HepG2 (cell line): Measurements from ENCODE around the gene ZNF474. TPM values are rescaled to one million over a fixed set of nuclear protein-coding genes. Genes with fewer than 3 reads are reported as not detected.

Source experiments
- ATAC-seq: fragments of 200-7000 bp; cut with Tn5 transposase; 3 replicates; pipeline ENCODE4 v1.9.1; 2020; ENCODE audit warnings: mild to moderate bottlenecking, moderate library complexity
- BruUV-seq: library from RNA; stranded (reverse); fragments of 400-500 nt; replicated peaks from 2 replicates; lab custom pipeline; 2021; lab: Mats Ljungman, UMichigan
- CTCF ChIA-PET: fragments of 300-600 bp; formaldehyde crosslinking; extraction: SDS; loops from one replicate; lab custom pipeline; 2021; ENCODE audit warnings: low total read pairs, inconsistent platforms, low intra/inter-chr PET ratio; lab: Yijun Ruan, JAX
- POLR2A ChIA-PET: fragments of 350-600 bp; sonication (Branson Sonifier 250); formaldehyde crosslinking; loops from one replicate; lab custom pipeline; 2020; ENCODE audit warnings: antibody characterized with exemption, inconsistent platforms; lab: Yijun Ruan, JAX
- DNase-seq: peaks from one replicate; pipeline ENCODE4 v3.0.0-alpha.2; 2015; ENCODE audit warnings: low spot score
- FAIRE-seq: peaks from 3 replicates; lab custom pipeline; 2011; peaks lifted over from hg19 to GRCh38; lab: Jason Lieb, UNC
- H2AFZ ChIP-seq: one replicate; pipeline ENCODE4 v1.6.1; 2011; ENCODE audit warnings: low read length, inconsistent platforms
- H3K27ac ChIP-seq: fragments of 300-600 bp; 3 replicates; pipeline ENCODE4 v1.8.0; 2011; ENCODE audit warnings: mixed run types, mild to moderate bottlenecking, mixed read lengths, low read length, inconsistent platforms; ENCODE audit not compliant: insufficient read depth; ENCODE audit errors: extremely low read length
- H3K27me3 ChIP-seq, 2 experiments: fragments of 200-600 bp in 1 of 2; 2 replicates in 1 of 2; 3 replicates in 1 of 2; pipeline versions ENCODE4 v1.6.0 to v1.8.0; 2011; ENCODE audit warnings: low read length in 2 of 2, mild to moderate bottlenecking in 2 of 2, moderate library complexity in 2 of 2, inconsistent platforms in 1 of 2; ENCODE audit not compliant: insufficient read depth in 2 of 2, control insufficient read depth in 1 of 2
- H3K36me3 ChIP-seq, 2 experiments: fragments of 200-600 bp in 1 of 2; replicated peaks in 1 of 2; 2 replicates in 1 of 2; 3 replicates in 1 of 2; pipeline versions ENCODE4 v1.5.1 to v1.8.0; 2011; ENCODE audit warnings: low read length in 2 of 2, inconsistent platforms in 1 of 2; ENCODE audit not compliant: insufficient read depth in 2 of 2, control insufficient read depth in 1 of 2
- H3K4me1 ChIP-seq: 2 replicates; pipeline ENCODE4 v1.5.1; 2012; ENCODE audit warnings: low read length, inconsistent platforms; ENCODE audit not compliant: insufficient read depth
- H3K4me2 ChIP-seq: 2 replicates; pipeline ENCODE4 v1.6.0; 2011; ENCODE audit warnings: low read depth, low read length, inconsistent platforms
- H3K4me3 ChIP-seq, 3 experiments: fragments of 200-600 bp in 1 of 3; sonication (generic), shearing (Covaris generic) in 1 of 3; replicated peaks in 1 of 3; 2 replicates each; pipeline ENCODE4 v1.5.1; 2011 to 2016; ENCODE audit warnings: low read length in 3 of 3, inconsistent platforms in 2 of 3, low read depth in 2 of 3, mild to moderate bottlenecking in 2 of 3, control low read depth in 1 of 3, mixed read lengths in 1 of 3; ENCODE audit not compliant: insufficient read depth in 1 of 3
- H3K79me2 ChIP-seq: one replicate; pipeline ENCODE4 v1.6.1; 2011; ENCODE audit warnings: low read length, inconsistent platforms; ENCODE audit not compliant: insufficient read depth
- H3K9ac ChIP-seq: 2 replicates; pipeline ENCODE4 v1.6.0; 2011; ENCODE audit warnings: mild to moderate bottlenecking, low read depth, low read length, inconsistent platforms; ENCODE audit not compliant: insufficient read depth
- H3K9me3 ChIP-seq: 2 replicates; pipeline ENCODE4 v1.5.1; 2012; ENCODE audit warnings: mild to moderate bottlenecking, low read length
- H4K20me1 ChIP-seq: 2 replicates; pipeline ENCODE4 v1.6.0; 2011; ENCODE audit warnings: inconsistent platforms, mild to moderate bottlenecking, low read length, moderate library complexity; ENCODE audit not compliant: insufficient read depth
- CBX1 ChIP-seq: IDR thresholded peaks from one replicate; pipeline ENCODE4 v1.6.1; 2016; ENCODE audit warnings: antibody characterized with exemption, low read depth
- FOXK1 ChIP-seq: sonication (generic); formaldehyde crosslinking; IDR thresholded peaks from 2 replicates; pipeline ENCODE4 v1.4.0; 2020; ENCODE audit warnings: low read depth, missing genetic modification reagents, borderline replicate concordance
- MEIS1 ChIP-seq: sonication (generic); formaldehyde crosslinking; IDR thresholded peaks from 2 replicates; pipeline ENCODE4 v1.9.0; 2021; ENCODE audit warnings: mild to moderate bottlenecking, missing genetic modification reagents, moderate library complexity, borderline replicate concordance
- MTF1 ChIP-seq: sonication (generic); formaldehyde crosslinking; IDR thresholded peaks from 2 replicates; pipeline ENCODE4 v1.5.0; 2020; ENCODE audit warnings: missing genetic modification reagents
- NR1H2 ChIP-seq: sonication (generic); formaldehyde crosslinking; IDR thresholded peaks from 2 replicates; pipeline ENCODE4 v1.8.1; 2022; ENCODE audit warnings: low read depth, missing genetic modification reagents, borderline replicate concordance
- PHF8 ChIP-seq: sonication (generic); formaldehyde crosslinking; IDR thresholded peaks from 2 replicates; pipeline ENCODE4 v1.5.0; 2020; ENCODE audit warnings: missing genetic modification reagents
- STAT5B ChIP-seq: sonication (generic); formaldehyde crosslinking; IDR thresholded peaks from 2 replicates; pipeline ENCODE4 v1.4.0; 2020; ENCODE audit warnings: missing genetic modification reagents
- ZKSCAN1 ChIP-seq: fragments of 150-350 bp; IDR thresholded peaks from 2 replicates; pipeline ENCODE4 v1.6.1; 2014; ENCODE audit warnings: low read length
- ZNF235 ChIP-seq: sonication (generic); formaldehyde crosslinking; IDR thresholded peaks from 2 replicates; pipeline ENCODE4 v1.8.1; 2023; ENCODE audit warnings: mild to moderate bottlenecking, missing genetic modification reagents, borderline replicate concordance
- ZNF563 ChIP-seq: sonication (generic); formaldehyde crosslinking; IDR thresholded peaks from 2 replicates; pipeline ENCODE4 v1.8.0; 2022; ENCODE audit warnings: mild to moderate bottlenecking, moderate library complexity, missing genetic modification reagents
- ZNF674 ChIP-seq: sonication (generic); formaldehyde crosslinking; IDR thresholded peaks from 2 replicates; pipeline ENCODE4 v1.5.0; 2020; ENCODE audit warnings: low read depth, mild to moderate bottlenecking, missing genetic modification reagents
- ZNF7 ChIP-seq: IDR thresholded peaks from 2 replicates; pipeline ENCODE4 v1.6.1; 2016; ENCODE audit warnings: missing biosample characterization, missing genetic modification reagents
- ZNF746 ChIP-seq: sonication (generic); formaldehyde crosslinking; IDR thresholded peaks from 2 replicates; pipeline ENCODE4 v1.8.0; 2022; ENCODE audit warnings: mild to moderate bottlenecking, missing genetic modification reagents
- WGBS: methylation state at CpG from one replicate; pipeline ENCODE4 v1.1.6; 2017; ENCODE audit warnings: low lambda C conversion rate; 5-methylcytosine and 5-hydroxymethylcytosine counted together
- in situ Hi-C: cut with HindIII; loops from 2 replicates; pipeline ENCODE4 v1.10.0; 2017; ENCODE audit warnings: low pct_unique_long_range_greater_than_20kb; ENCODE audit not compliant: extremely low pct_ligation_motif_present
- intact Hi-C: fragments of 100-400 bp; cut with micrococcal nuclease; formaldehyde crosslinking; loops from one replicate; pipeline ENCODE4 v1.10.0; 2022; ENCODE audit not compliant: unreplicated experiment
- polyA plus RNA-seq, 8 experiments: library from polyadenylated mRNA; depleted of rRNA in 3 of 8; stranded (reverse) in 7 of 8; unstranded in 1 of 8; fragments of >200 nt; fragmentation: Illumina TruSeq in 4 of 8; extraction: Trizol in 4 of 8; gene quantifications; 2 replicates each; pipeline versions ENCODE4 v1.2.1 to v1.2.3, GENCODE V29; 2011 to 2016; ENCODE audit warnings: low read depth in 4 of 8, missing spikeins in 1 of 8, mixed read lengths in 1 of 8; ENCODE audit not compliant: insufficient read depth in 1 of 8
- total RNA-seq, 5 experiments: library from RNA; depleted of rRNA; stranded (reverse); fragments of >200 nt; fragmentation: Illumina TruSeq; extraction: Trizol; gene quantifications; 2 replicates each; pipeline ENCODE4 v1.2.3, GENCODE V29; 2016; ENCODE audit warnings: low read depth in 1 of 5
- TF ChIP-seq, protein P1 (sequence below): sonication (generic); formaldehyde crosslinking; IDR thresholded peaks from 2 replicates; pipeline ENCODE4 v1.8.1; 2023; ENCODE audit warnings: mild to moderate bottlenecking, inconsistent platforms, moderate library complexity, missing genetic modification reagents, borderline replicate concordance
- TF ChIP-seq, protein P2 (sequence below): sonication (generic); formaldehyde crosslinking; IDR thresholded peaks from 2 replicates; pipeline ENCODE4 v1.4.0; 2020; ENCODE audit warnings: mild to moderate bottlenecking, missing genetic modification reagents
- TF ChIP-seq, protein P3 (sequence below): sonication (generic); formaldehyde crosslinking; IDR thresholded peaks from 2 replicates; pipeline ENCODE4 v1.8.0; 2022; ENCODE audit warnings: mild to moderate bottlenecking, missing genetic modification reagents
- TF ChIP-seq, protein P4 (sequence below): fragments of 450-650 bp; IDR thresholded peaks from 2 replicates; pipeline ENCODE4 v1.6.1; 2016

The ZNF474 gene
- total and polyA plus RNA-seq, 2 of the 13 experiments (the other 11 are each of a cell fraction or from before 2014, with no cell fraction given): 0.07 TPM; not detected in 1

DNA sequence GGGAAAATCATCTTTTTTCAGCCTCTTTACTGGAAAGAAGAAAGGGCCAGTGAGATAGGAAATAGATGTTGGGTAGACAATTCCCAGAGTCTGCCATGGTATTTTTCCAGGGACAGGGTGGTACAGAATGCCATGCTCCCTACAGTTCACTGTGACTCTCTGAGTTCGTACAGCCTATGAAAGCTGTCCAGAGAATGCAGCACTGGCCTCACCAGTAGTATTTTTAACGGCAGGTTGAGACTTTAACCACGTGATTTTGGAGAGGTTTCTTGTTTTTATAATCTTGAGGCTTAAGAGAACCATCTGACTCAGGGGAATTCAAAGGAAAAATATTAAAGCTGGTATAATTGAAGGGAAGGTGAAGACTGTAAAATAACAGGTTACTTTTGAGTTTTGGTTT, 10.1 kb upstream of the ZNF474 start (continued):
- TF ChIP-seq CBX1 (no peak), NR1H2 (CRISPR knock-in tag) (no peak), ZNF563 (CRISPR knock-in tag) (no peak), ZNF746 (CRISPR knock-in tag) (no peak), ZKSCAN1 (no peak), ZNF674 (CRISPR knock-in tag) (no peak), MEIS1 (no peak)
- TF ChIP-seq, protein P1, sequence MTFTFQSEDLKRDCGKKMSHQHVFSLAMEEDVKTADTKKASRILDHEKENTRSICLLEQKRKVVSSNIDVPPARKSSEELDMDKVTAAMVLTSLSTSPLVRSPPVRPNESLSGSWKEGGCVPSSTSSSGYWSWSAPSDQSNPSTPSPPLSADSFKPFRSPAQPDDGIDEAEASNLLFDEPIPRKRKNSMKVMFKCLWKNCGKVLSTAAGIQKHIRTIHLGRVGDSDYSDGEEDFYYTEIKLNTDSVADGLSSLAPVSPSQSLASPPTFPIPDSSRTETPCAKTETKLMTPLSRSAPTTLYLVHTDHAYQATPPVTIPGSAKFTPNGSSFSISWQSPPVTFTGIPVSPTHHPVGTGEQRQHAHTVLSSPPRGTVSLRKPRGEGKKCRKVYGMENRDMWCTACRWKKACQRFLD: no peak

DNA sequence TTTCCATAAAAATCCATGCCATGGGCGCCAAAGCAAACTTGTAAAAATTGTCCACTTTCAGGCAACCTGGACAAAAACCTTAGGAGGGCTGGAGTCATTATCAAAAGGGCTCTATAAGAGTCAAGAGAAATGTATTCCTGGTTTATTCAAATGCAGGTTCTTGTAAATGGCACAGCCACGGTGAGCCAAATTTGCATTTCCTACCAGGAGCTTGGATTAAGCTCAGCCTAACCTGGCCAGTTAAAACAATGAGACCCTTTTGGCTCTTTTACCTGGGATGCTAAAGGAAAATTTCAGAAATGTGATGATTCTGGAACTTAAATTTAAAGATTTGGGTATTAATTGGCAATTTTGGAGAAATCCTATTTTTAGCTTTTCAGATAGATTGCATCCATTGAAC, 8.9 kb upstream of the ZNF474 start:
- H3K79me2 ChIP-seq: no peaks in the 10 kb centered on the region
- no peak overlapping the region for H2AFZ ChIP-seq
- ATAC-seq: no peak
- H3K4me3 ChIP-seq: no peak overlapping the region
- H3K4me1 ChIP-seq: no peaks in the 10 kb centered on the region
- H4K20me1 ChIP-seq: no peaks in the 10 kb centered on the region
- H3K4me2 ChIP-seq: no peak overlapping the region
- FAIRE-seq: no peak
- DNase-seq: no peak
- H3K27me3 ChIP-seq: no peaks in the 10 kb centered on the region
- intact Hi-C loops (no loop called here), in situ Hi-C loops (no loop called here)
- H3K27ac ChIP-seq: no peak overlapping the region
- H3K9ac ChIP-seq: no peak overlapping the region
- H3K9me3 ChIP-seq: no peaks in the 10 kb centered on the region
- 5% methylated on average over 2 of the region's 2 CpGs for WGBS
- H3K36me3 ChIP-seq: no peaks in the 10 kb centered on the region
- no TSS peak for BruUV-seq
- POLR2A ChIA-PET: no interaction called here
- CTCF ChIA-PET: no interaction called here
- TF ChIP-seq, protein P2, sequence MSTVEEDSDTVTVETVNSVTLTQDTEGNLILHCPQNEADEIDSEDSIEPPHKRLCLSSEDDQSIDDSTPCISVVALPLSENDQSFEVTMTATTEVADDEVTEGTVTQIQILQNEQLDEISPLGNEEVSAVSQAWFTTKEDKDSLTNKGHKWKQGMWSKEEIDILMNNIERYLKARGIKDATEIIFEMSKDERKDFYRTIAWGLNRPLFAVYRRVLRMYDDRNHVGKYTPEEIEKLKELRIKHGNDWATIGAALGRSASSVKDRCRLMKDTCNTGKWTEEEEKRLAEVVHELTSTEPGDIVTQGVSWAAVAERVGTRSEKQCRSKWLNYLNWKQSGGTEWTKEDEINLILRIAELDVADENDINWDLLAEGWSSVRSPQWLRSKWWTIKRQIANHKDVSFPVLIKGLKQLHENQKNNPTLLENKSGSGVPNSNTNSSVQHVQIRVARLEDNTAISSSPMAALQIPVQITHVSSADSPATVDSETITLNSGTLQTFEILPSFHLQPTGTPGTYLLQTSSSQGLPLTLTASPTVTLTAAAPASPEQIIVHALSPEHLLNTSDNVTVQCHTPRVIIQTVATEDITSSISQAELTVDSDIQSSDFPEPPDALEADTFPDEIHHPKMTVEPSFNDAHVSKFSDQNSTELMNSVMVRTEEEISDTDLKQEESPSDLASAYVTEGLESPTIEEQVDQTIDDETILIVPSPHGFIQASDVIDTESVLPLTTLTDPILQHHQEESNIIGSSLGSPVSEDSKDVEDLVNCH (CRISPR knock-in tag): no peak
- TF ChIP-seq MTF1 (CRISPR knock-in tag) (no peak), PHF8 (no peak), FOXK1 (no peak), STAT5B (no peak), ZNF7 (CRISPR knock-in tag) (no peak), ZNF235 (CRISPR knock-in tag) (no peak)
- TF ChIP-seq, protein P3, sequence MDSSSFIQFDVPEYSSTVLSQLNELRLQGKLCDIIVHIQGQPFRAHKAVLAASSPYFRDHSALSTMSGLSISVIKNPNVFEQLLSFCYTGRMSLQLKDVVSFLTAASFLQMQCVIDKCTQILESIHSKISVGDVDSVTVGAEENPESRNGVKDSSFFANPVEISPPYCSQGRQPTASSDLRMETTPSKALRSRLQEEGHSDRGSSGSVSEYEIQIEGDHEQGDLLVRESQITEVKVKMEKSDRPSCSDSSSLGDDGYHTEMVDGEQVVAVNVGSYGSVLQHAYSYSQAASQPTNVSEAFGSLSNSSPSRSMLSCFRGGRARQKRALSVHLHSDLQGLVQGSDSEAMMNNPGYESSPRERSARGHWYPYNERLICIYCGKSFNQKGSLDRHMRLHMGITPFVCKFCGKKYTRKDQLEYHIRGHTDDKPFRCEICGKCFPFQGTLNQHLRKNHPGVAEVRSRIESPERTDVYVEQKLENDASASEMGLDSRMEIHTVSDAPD (CRISPR knock-in tag): no peak
- TF ChIP-seq, protein P4, sequence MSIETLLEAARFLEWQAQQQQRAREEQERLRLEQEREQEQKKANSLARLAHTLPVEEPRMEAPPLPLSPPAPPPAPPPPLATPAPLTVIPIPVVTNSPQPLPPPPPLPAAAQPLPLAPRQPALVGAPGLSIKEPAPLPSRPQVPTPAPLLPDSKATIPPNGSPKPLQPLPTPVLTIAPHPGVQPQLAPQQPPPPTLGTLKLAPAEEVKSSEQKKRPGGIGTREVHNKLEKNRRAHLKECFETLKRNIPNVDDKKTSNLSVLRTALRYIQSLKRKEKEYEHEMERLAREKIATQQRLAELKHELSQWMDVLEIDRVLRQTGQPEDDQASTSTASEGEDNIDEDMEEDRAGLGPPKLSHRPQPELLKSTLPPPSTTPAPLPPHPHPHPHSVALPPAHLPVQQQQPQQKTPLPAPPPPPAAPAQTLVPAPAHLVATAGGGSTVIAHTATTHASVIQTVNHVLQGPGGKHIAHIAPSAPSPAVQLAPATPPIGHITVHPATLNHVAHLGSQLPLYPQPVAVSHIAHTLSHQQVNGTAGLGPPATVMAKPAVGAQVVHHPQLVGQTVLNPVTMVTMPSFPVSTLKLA: no peak
